NAMALWA (cell line): ENCODE data around the gene RASL11A.
"Not testable (repeated sequence)": the region's sequence is repeated elsewhere in the genome, so short reads cannot be mapped to it uniquely, and the experiment has no call there.

ENCODE experiments used
- DNase-seq: peaks from one replicate; pipeline ENCODE4 v3.0.0-alpha.2; 2015; ENCODE audit warnings: low spot score

Gene RASL11A

DNA sequence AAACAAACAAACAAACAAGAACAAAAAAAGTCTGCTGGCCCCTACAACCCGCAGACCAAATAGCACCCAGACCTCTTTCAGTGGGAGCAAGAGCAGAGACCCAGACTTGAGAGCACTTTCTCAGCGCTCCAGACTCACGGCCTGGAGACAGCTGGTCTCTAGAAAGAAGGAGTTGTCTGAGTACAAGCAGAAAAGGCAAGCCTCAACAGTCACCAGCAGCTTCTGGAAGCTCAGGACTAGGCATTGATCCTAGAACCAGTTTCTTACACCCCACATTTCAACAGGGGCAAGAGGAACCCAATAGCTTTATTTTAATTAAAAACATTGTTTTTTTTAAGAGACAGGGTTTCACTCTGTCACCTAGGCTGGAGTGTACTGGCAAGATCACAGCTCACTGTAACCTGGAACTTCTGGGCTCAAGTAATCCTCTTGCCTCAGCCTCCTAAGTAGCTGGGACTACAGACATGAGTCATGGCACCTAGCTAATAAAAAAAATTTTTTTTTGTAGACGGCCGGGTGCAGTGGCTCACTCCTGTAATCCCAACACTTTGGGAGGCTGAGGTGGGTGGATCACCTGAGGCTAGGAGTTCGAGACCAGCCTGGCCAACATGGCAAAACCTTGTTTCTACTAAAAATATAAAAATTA, 30.4 kb downstream of the RASL11A start:
- no peak for DNase-seq

DNA sequence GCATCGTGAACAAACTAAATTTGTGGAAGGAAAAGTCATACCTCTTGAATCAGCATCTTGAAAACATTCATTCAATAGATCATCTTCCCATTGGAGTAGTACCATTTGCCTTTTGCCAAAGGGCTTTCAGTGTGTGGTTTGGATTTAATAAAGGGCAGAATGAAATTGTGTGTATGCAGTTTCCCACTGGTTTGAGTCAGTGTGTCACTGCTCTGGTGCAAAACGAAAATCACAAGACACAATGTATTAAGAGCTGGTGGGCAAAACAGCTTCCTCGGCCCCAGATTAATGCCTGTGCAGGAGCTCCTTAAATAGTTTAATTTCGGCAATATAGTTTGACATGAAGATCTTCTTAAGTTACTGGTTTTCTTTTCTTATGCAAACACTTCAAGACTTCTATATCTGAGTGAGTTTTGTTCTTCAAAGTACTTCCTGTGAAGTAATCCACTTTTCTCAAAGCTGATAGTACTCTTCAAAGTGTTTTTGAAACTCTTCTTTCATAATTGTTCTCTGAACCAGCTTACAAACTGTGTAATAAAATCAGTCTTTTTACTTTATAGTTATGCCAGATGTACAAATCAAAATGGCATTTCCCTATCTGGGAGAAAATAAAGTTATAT, 32.1 kb downstream of the RASL11A start:
- no peak for DNase-seq

DNA sequence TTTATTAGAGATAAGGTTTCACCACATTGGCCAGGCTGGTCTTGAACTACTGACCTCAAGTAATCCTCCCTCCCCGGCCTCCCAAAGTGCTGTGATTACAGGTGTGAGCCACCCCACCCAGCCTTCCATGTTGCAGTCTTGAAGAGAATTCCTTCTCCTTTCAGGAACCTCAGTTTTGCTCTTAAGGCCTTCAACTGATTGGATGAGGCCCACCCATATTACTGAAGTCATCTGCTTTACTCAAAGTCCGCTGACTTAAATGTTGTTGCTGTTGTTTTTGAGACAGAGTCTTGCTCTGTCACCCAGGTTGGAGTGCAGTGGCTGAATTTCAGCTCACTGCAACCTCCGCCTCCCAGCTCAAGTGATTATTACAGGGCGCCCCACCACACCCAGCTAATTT, 33.5 kb downstream of the RASL11A start:
- DNase-seq, result no peak

DNA sequence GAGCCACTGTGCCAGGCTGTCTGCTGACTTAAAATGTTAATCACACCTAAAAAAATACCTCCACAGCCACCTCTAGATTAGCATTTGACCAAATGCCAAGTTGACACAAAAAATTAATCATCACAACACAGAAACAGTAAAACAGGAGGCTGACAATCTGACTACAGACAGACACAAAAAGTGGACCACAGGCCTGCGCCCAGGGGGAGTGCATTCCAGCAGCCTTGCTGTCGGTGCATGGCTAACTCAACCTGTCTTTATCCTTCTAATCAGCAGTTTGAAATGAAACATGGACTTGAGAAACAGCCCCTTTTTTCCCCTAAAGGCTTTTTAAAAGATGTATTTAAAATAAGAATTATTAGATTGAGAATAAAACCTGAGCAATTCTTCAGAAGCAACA, 34.0 kb downstream of the RASL11A start:
- DNase-seq, result no peak

DNA sequence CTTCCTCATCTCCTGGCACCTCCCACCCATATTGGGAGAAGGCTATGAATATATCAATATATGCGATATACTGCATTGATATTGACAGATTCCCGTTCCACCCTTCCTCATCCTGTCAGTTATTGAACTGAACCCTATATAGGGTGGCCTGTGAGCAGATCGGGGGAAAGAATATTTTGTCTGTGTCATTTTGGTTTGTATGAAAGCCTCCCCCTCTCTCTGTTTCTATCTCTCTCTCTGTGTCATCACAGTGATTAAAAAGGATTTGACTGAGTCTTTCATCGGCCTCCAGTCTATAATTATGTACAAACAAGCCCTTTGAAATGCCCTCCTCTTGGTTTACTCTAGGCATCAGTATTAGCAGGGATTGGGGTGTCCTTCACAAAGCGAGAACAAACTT, 35.7 kb downstream of the RASL11A start:
- no peak for DNase-seq

DNA sequence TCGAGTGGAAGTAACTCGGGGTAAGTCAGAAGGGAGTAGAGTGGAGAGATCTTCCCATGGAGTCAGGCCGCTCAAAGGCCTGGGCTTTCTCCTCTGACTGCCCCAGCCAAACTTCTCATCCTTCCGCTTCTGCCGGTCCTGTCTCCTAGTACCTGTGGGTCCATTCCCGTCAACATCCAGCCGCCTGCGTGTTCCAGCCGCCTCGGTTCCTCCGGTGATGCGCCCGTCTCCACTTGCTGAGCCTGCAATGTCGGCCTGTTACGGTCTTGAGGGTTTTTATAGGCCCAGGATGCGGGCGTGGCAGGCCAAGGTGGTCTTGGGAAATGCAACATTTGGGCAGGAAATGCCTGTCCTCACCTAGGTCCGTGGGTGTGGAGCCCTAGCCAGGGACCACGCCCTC, 38.3 kb downstream of the RASL11A start:
- DNase-seq, result no peak

DNA sequence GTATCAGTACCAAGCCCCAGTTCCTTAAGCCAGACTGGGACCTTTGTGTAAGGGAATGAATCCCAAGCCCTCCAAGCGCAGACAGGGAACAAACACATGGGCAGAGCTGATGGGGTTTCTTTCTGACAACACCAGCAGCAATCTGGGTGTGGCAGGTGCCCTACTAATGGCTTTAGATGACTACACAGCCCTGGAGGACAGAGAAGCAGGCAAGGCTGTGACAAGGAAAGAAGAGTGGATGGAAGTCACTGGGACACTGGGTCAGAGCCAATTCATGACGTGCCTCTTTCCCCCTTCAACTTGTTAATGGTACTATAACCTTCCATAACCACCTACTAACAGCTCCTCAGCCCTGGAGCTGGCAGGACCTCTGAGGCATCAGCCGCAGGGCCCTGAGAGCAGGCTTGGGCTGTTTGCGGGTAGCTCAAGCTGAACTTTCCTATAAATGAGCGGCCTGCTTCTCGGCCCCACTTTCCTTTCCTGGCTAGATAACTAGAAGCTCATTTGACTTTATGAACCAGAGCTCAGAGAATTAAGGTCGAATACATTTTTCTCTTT, 38.9 kb downstream of the RASL11A start:
- DNase-seq, result no peak

DNA sequence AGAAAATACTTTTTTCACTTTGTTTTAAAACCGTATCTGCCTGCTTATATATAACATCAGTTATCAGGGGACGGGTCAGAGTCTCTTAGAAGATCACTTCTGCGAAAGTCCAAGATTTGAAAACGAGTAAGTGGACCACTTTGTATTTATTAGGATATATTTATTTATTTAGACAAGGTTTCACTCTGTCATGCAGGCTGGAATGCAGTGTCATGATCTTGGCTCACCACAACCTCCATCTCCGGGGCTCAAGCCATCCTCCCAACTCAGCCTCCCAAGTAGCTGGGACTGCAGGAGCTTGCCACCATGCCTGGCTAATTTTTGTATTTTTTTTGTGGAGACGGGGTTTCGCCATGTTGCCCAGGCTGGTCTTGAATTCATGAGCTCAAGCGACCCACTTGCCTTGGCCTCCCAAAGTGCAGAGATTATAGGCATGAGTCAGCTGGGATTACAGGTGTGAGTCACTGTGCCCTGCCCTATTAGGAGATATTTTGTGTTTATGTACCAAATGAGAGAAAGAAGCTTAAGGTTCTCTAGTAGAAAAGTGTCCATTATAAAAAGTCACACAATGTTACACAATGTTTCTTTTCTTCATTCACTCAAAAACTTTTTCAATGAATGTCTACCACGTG, 39.5 kb downstream of the RASL11A start:
- DNase-seq, result no peak

DNA sequence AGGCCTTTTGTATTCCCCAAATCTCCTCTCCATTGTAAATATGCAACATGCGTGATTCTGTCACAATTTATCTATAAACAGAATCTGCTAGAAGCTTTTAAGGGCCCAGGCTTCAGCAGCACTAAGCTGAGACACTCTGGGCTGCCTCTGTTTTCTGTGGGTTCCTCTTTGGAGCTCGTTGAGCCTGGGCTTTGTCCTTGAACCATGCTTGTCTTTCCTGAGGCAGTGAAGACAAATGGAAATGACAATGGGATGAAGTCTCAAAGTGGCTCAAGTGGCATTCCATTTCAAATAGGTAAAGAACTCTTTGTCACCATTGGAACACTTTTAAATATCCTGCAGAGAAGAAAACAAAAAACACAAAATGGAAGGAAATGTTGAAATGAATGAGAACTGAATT, 40.3 kb downstream of the RASL11A start:
- no peak for DNase-seq

DNA sequence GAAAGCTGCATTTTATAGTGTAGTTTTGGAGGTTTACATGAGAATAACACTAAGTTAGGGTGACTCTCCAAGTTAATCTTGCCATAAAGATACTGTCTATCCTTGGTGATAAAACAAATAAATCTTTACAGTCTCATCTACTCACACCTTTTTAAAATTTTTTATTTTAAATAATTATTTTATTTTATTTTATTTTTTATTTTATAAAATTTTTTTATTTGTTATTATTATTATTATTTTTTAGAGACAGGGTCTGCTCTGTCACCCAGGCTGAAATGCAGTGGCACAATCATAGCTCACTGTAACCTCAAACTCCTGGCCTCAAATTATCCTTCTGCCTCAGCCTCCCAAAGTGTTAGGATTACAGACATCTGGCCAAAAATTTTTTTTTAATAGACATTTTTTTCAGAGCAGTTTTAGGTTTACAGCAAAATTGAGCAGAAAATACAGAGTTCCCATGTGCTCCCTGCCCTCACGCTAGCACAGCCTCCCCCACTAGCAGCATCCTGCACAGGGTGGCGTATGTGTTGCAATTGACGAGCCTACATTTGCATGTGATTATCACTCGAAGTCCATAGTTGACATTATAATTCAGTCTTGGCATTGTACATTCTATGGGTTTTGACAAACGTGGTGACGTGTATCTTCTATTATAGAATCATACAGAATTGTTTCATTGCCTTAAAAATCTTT, 41.0 kb downstream of the RASL11A start:
- no peak for DNase-seq

DNA sequence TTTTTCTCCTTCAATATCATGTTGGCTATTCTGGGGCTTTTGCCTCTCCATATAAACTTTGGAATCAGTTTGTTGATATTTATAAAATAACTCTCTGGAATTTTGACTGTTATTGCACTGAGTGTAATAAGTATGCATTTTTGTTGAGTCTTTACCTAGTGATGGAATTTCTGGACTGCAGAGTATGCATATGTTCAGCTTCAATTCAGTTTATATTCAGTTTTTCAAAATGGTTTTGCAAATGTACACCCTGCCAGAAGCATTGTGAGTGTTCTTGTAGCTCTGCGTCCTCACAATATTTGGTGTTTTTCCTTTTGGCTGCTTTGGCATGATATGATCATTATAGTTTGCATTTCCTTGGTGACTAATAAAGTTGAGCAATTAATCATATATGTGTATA, 43.1 kb downstream of the RASL11A start:
- DNase-seq, result no peak

DNA sequence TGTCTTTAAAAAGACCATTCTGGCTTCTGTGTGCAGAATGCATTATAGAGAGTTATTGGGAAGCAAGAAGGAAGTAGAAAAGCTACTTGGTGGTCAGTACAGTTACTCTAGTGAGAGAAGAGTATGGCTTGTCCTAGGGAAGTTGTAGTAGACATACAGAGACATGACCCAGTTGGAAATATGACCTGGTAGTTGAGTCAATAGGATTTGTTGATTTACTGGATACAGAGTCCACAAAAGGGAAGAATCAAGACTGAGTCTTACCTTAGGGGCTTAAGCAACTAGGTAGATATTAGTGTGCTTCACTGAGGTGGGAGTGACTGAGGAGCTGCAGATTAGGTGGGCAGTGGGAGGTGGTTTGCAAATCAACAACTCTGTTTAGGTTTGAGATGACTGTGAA, 48.8 kb downstream of the RASL11A start:
- no peak for DNase-seq

DNA sequence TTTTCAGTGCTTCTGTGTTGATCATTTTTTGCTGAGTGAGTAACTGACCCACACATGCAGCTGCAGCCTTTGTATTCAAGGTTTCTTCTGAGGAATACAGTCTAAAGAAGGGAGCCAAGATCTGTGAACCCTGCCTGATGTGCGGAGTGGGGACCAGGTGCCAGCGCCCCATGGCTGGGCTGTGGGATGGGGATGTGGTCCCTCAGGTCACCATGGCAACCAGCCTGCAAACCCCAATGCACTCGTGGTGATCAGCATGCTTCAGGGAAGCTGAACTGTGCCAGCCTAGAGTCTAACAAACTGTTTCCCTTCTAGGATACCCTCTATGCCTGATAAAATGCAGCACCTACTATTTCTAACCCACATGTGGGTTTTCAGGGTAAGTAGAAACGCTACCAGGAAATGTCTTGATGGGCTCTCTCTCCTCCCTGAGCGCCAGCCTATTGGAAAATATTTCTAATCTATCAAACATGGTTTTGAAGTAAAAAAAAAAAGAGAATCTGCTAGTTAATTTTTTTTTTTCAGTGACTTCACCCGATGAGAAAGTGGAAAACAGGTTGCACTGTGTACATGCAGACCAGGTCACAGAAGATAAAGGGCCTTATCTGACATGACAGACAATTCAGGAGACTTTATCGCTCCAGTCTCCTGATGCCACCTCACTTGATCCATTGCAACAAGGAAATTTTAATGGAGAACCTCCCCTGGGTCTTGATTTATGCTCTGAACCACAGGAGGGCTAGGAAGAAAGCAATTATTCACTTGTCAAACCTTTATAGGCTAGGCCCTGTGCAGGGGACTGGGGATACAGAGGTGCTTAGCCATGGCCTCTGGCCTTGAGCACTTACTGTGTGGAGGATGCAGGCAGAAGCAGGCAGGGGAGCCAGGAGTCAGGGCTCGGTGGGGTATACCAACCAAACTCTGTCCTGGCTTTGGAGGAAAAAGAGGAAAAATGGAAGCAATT, 51.1 kb downstream of the RASL11A start:
- DNase-seq, result no peak

DNA sequence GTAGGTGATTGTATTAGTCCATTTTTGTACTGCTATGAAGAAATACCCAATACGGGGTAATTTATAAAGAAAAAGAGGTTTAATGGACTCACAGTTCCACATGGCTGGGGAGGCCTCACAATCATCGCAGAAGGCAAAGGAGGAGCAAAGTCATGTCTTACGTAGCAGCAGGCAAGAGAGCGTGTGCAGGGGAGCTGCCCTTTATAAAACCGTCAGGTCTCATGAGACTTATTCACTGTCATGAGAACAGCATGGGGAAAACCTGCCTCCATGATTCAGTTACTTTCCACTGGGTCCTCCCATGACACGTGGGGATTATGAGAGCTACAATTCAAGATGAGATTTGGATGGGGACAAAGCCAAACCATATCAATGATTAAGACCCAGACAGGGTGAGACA, 51.8 kb downstream of the RASL11A start:
- DNase-seq, result not testable (repeated sequence)
